ENCODE data around the gene AADAC. TPM values are rescaled to one million over a fixed set of nuclear protein-coding genes. Genes with fewer than 3 reads are reported as not detected.

The AADAC gene
- polyA plus RNA-seq, 1 of the 3 experiments (the other 2 are of a cell fraction), result 1.2 TPM

DNA sequence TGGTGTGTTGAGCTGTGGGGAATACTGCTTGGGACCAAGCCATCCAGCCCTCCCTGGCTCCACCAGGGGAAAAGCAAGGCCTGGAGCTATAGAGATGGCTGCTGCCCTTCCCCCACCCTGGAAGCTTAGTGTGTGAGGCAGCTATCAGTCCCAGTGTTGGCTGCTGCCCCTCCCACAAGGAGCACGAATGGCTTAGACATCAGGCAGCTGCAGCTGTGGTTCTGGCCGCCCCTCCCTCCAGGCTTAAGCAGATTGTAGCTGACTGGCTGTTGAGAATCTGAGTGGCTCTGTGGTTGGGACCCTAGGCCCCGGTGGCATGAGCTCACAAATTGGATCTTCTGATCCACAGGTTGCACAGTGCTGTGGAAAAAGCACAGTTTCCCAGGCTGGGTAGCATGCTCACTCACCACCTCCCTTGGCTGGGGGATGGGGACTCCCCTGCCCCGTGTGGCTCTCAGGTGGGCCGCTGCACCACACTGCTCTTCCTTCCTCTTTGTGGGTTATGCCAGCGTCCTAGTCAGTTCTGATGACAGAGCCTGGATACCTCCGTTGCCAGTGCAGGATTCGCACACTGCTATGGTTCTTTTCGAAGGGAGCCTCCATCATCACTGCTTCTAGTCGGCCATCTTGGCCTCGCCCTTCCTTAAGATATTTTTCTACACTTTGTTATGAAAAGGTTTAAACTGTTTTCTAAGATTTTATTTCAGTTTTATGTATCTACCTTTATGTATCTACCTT, 38.3 kb downstream of the AADAC start:
- H3K4me2 ChIP-seq, result no peak overlapping the region
- H3K27me3 ChIP-seq (ENCODE audit: insufficient read depth), result no peaks in the 10 kb centered on the region
- H3K27ac ChIP-seq (ENCODE audit: low read depth in 2 of 2, low read length in 1 of 2), result no peak overlapping the region
- H3K4me1 ChIP-seq (ENCODE audit: control insufficient read depth in 1 of 2, insufficient read depth in 2 of 2, low read depth in 1 of 2, low read length in 1 of 2), result no peaks in the 10 kb centered on the region; a peak in 1 of 4 replicates
- no peaks in the 10 kb centered on the region for H3K9me3 ChIP-seq
- ChIA-PET CTCF (interaction anchor here (0.6 to 1.5 kb wide), 2 partner anchors 13 to 192 kb away, joined by 3 to 4 read pairs; no protein-coding TSS in a partner anchor), POLR2A (no interaction called here)
- peaks cover 10% of the 10 kb centered on the region; the same call in 1 of the 2 replicates for H3K79me2 ChIP-seq (ENCODE audit: insufficient read depth)
- 42% methylated on average over 9 of the region's 11 CpGs for WGBS (ENCODE audit: low lambda C conversion rate)
- DNase-seq, result no peak
- no peaks in the 10 kb centered on the region for H3K9me2 ChIP-seq
- no peak overlapping the region for H2AFZ ChIP-seq (ENCODE audit: low read depth)
- peaks cover 0 to 47% of the 10 kb centered on the region in 2 experiments for H3K36me3 ChIP-seq (replicated peaks in 1 of 2; ENCODE audit: control insufficient read depth in 1 of 2, insufficient read depth in 2 of 2, low read length in 1 of 2)
- H3F3A ChIP-seq (replicated peaks; ENCODE audit: insufficient read depth), result peaks cover 3% of the 10 kb centered on the region
- TF ChIP-seq POLR2AphosphoS5 (IDR thresholded peaks at IDR 0.05; ENCODE audit: low read depth, low read length) (no peak), NRF1 (IDR thresholded peaks at IDR 0.05; ENCODE audit: low read depth, low read length) (no peak), ELF1 (IDR thresholded peaks at IDR 0.05) (no peak), MXI1 (IDR thresholded peaks at IDR 0.05; ENCODE audit: low read depth, low read length) (no peak)
- H3K9ac ChIP-seq, result no peak overlapping the region
- H4K20me1 ChIP-seq (ENCODE audit: insufficient read depth), result no peaks in the 10 kb centered on the region
- H3K4me3 ChIP-seq (ENCODE audit: low read depth in 2 of 2, low read length in 1 of 2), result no peak overlapping the region

DNA sequence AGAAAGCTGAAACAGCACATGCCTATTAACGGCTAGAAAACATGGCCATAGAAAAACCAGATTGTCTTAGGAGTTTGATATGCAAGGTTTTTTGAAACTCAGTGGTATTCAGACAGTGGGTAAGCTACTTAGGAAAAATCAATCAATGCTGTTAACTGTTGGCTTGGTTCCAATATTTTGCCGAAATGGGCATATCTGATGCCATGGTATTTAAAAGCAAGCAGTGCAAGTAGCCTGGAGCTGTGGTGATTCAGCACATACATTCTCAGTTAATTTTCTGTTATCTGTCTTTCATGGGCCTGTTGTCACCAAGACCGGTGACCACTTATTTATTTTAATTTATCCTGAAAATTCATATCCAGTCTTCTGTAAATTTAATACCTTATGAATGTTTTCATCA, 42.2 kb downstream of the AADAC start:
- no peaks in the 10 kb centered on the region for H3K9me2 ChIP-seq
- H3F3A ChIP-seq (replicated peaks; ENCODE audit: insufficient read depth), result no peaks in the 10 kb centered on the region
- peaks cover 0 to 6% of the 10 kb centered on the region in 2 experiments; a peak in 2 of 4 replicates for H3K4me1 ChIP-seq (ENCODE audit: control insufficient read depth in 1 of 2, insufficient read depth in 2 of 2, low read depth in 1 of 2, low read length in 1 of 2)
- peaks cover 0 to 53% of the 10 kb centered on the region in 2 experiments for H3K36me3 ChIP-seq (replicated peaks in 1 of 2; ENCODE audit: control insufficient read depth in 1 of 2, insufficient read depth in 2 of 2, low read length in 1 of 2)
- no peak overlapping the region for H3K4me2 ChIP-seq
- H3K79me2 ChIP-seq (ENCODE audit: insufficient read depth), result peaks cover 33% of the 10 kb centered on the region
- ChIA-PET POLR2A (no interaction called here), CTCF (interaction anchor here (0.6 kb wide), 1 partner anchor 17 kb away, joined by 3 read pairs; no protein-coding TSS in a partner anchor)
- no peak for DNase-seq
- WGBS (ENCODE audit: low lambda C conversion rate), result 53% methylated on average over 3 of the region's 3 CpGs
- no peak overlapping the region for H2AFZ ChIP-seq (ENCODE audit: low read depth)
- H3K27me3 ChIP-seq (ENCODE audit: insufficient read depth), result no peaks in the 10 kb centered on the region
- TF ChIP-seq NFIC (IDR thresholded peaks at IDR 0.05; ENCODE audit: borderline replicate concordance), result peak; percentile 40
- no peak for TF ChIP-seq FOXJ3 (CRISPR knock-in tag; IDR thresholded peaks at IDR 0.05)
- no peak for TF ChIP-seq TEAD4 (IDR thresholded peaks at IDR 0.05; ENCODE audit: borderline replicate concordance, insufficient read depth)
- TF ChIP-seq POLR2AphosphoS5 (IDR thresholded peaks at IDR 0.05; ENCODE audit: low read depth, low read length), result no peak
- no peak overlapping the region for H3K27ac ChIP-seq (ENCODE audit: low read depth in 2 of 2, low read length in 1 of 2)
- H3K4me3 ChIP-seq (ENCODE audit: low read depth in 2 of 2, low read length in 1 of 2), result no peak overlapping the region
- no peaks in the 10 kb centered on the region for H3K9me3 ChIP-seq
- H3K9ac ChIP-seq, result no peak overlapping the region
- no peaks in the 10 kb centered on the region for H4K20me1 ChIP-seq (ENCODE audit: insufficient read depth)

DNA sequence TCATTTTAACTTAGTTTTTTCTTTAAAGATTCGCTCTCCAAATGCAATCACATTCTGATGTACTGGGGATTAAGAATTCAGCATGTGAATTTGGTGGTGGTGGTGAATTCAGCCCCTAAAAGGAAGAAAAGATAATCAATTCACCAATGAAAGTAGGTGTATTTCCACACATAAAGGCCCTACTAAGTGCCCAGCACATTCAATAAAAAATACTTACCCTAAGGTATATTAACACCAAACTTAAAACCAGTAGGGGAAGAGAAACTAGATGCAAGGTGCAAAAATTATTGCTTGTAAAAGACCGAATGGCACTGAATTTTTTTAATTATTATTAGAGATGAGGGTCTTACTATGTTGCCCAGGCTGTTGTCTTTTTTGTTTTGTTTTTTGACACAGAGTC, 42.7 kb downstream of the AADAC start:
- no peak overlapping the region for H2AFZ ChIP-seq (ENCODE audit: low read depth)
- peaks cover 39% of the 10 kb centered on the region for H3K79me2 ChIP-seq (ENCODE audit: insufficient read depth)
- H3K27me3 ChIP-seq (ENCODE audit: insufficient read depth), result no peaks in the 10 kb centered on the region
- no peak overlapping the region for H3K9ac ChIP-seq
- 54% methylated on average over 2 of the region's 2 CpGs for WGBS (ENCODE audit: low lambda C conversion rate)
- DNase-seq, result no peak
- peaks cover 0 to 6% of the 10 kb centered on the region in 2 experiments; a peak in 2 of 4 replicates for H3K4me1 ChIP-seq (ENCODE audit: control insufficient read depth in 1 of 2, insufficient read depth in 2 of 2, low read depth in 1 of 2, low read length in 1 of 2)
- ChIA-PET CTCF (interaction anchor here (0.6 kb wide), 1 partner anchor 18 kb away, joined by 3 read pairs; no protein-coding TSS in a partner anchor), POLR2A (no interaction called here)
- H4K20me1 ChIP-seq (ENCODE audit: insufficient read depth), result no peaks in the 10 kb centered on the region
- no peak overlapping the region for H3K4me3 ChIP-seq (ENCODE audit: low read depth in 2 of 2, low read length in 1 of 2)
- H3K27ac ChIP-seq (ENCODE audit: low read depth in 2 of 2, low read length in 1 of 2), result no peak overlapping the region
- peaks cover 0 to 53% of the 10 kb centered on the region in 2 experiments for H3K36me3 ChIP-seq (replicated peaks in 1 of 2; ENCODE audit: control insufficient read depth in 1 of 2, insufficient read depth in 2 of 2, low read length in 1 of 2)
- H3F3A ChIP-seq (replicated peaks; ENCODE audit: insufficient read depth), result no peaks in the 10 kb centered on the region
- no peaks in the 10 kb centered on the region for H3K9me2 ChIP-seq
- H3K4me2 ChIP-seq, result no peak overlapping the region
- H3K9me3 ChIP-seq, result no peaks in the 10 kb centered on the region
- TF ChIP-seq, protein P1, sequence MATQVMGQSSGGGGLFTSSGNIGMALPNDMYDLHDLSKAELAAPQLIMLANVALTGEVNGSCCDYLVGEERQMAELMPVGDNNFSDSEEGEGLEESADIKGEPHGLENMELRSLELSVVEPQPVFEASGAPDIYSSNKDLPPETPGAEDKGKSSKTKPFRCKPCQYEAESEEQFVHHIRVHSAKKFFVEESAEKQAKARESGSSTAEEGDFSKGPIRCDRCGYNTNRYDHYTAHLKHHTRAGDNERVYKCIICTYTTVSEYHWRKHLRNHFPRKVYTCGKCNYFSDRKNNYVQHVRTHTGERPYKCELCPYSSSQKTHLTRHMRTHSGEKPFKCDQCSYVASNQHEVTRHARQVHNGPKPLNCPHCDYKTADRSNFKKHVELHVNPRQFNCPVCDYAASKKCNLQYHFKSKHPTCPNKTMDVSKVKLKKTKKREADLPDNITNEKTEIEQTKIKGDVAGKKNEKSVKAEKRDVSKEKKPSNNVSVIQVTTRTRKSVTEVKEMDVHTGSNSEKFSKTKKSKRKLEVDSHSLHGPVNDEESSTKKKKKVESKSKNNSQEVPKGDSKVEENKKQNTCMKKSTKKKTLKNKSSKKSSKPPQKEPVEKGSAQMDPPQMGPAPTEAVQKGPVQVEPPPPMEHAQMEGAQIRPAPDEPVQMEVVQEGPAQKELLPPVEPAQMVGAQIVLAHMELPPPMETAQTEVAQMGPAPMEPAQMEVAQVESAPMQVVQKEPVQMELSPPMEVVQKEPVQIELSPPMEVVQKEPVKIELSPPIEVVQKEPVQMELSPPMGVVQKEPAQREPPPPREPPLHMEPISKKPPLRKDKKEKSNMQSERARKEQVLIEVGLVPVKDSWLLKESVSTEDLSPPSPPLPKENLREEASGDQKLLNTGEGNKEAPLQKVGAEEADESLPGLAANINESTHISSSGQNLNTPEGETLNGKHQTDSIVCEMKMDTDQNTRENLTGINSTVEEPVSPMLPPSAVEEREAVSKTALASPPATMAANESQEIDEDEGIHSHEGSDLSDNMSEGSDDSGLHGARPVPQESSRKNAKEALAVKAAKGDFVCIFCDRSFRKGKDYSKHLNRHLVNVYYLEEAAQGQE (IDR thresholded peaks at IDR 0.05; ENCODE audit: low read depth, low read length), result no peak
- TF ChIP-seq SIN3A (IDR thresholded peaks at IDR 0.05; ENCODE audit: borderline replicate concordance, low read depth, low read length), result no peak
- no peak for TF ChIP-seq GABPA (IDR thresholded peaks at IDR 0.05; ENCODE audit: low read depth)
- TF ChIP-seq RXRA (IDR thresholded peaks at IDR 0.05; ENCODE audit: borderline replicate concordance, low read depth), result no peak
- no peak for TF ChIP-seq TEAD4 (IDR thresholded peaks at IDR 0.05; ENCODE audit: borderline replicate concordance, insufficient read depth)
- no peak for TF ChIP-seq ELF1 (IDR thresholded peaks at IDR 0.05)
- no peak for TF ChIP-seq NFIC (IDR thresholded peaks at IDR 0.05; ENCODE audit: borderline replicate concordance)
- TF ChIP-seq YY1 (IDR thresholded peaks at IDR 0.05; ENCODE audit: low read depth), result no peak
- TF ChIP-seq, protein P2, sequence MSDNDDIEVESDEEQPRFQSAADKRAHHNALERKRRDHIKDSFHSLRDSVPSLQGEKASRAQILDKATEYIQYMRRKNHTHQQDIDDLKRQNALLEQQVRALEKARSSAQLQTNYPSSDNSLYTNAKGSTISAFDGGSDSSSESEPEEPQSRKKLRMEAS (IDR thresholded peaks at IDR 0.05; ENCODE audit: low read depth), result no peak
- no peak for TF ChIP-seq TCF12 (IDR thresholded peaks at IDR 0.05)
- no peak for TF ChIP-seq RAD21 (IDR thresholded peaks at IDR 0.05; ENCODE audit: low read length)
- TF ChIP-seq TAF1 (IDR thresholded peaks at IDR 0.05; ENCODE audit: borderline replicate concordance, low read depth, low read length), result no peak
- no peak for TF ChIP-seq EP300 (IDR thresholded peaks at IDR 0.05; ENCODE audit: borderline replicate concordance in 1 of 2, low read depth in 1 of 2, low read length in 1 of 2)

Measured in SK-N-SH (cell line).